ENCODE results near the gene ROR1.

ROR1 gene

DNA sequence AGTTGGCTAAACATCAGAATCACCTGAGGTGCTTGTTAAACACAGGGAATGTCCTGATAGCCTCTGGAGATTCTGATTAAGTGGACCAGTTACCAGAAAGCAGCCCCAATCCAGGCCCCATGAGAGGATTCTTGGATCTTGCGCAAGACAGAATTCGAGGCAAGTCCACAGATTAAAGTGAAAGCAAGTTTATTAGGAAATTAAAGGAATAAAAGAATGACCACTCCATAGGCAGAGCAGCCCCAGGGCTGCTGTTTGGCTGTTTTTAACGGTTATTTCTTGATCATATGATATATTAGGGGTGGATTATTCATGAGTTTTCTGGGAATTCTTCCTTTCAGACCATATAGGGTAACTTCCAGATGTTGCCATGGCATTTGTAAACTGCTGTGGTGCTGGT lies 176.2 kb downstream of the ROR1 start:
- no peaks in the 10 kb centered on the region for H3K9me3 ChIP-seq
- H3K4me3 ChIP-seq (ENCODE audit: low read depth, low read length), result no peak overlapping the region
- DNase-seq, result no peak
- no peaks in the 10 kb centered on the region for H3K36me3 ChIP-seq
- no peaks in the 10 kb centered on the region for H3K27me3 ChIP-seq
- H3K4me1 ChIP-seq, result no peaks in the 10 kb centered on the region
- TF ChIP-seq, protein P1, sequence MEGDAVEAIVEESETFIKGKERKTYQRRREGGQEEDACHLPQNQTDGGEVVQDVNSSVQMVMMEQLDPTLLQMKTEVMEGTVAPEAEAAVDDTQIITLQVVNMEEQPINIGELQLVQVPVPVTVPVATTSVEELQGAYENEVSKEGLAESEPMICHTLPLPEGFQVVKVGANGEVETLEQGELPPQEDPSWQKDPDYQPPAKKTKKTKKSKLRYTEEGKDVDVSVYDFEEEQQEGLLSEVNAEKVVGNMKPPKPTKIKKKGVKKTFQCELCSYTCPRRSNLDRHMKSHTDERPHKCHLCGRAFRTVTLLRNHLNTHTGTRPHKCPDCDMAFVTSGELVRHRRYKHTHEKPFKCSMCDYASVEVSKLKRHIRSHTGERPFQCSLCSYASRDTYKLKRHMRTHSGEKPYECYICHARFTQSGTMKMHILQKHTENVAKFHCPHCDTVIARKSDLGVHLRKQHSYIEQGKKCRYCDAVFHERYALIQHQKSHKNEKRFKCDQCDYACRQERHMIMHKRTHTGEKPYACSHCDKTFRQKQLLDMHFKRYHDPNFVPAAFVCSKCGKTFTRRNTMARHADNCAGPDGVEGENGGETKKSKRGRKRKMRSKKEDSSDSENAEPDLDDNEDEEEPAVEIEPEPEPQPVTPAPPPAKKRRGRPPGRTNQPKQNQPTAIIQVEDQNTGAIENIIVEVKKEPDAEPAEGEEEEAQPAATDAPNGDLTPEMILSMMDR (IDR thresholded peaks at IDR 0.05; ENCODE audit: low read depth, low read length), result no peak

GRCh38 chr1:63951059-63951946 lies 177.5 kb downstream of the ROR1 start:
- H3K4me3 ChIP-seq (ENCODE audit: low read depth, low read length), result no peak overlapping the region
- no peak for DNase-seq
- H3K9me3 ChIP-seq, result no peaks in the 10 kb centered on the region
- TF ChIP-seq, protein P1 (IDR thresholded peaks at IDR 0.05; ENCODE audit: low read depth, low read length), result no peak
- no peaks in the 10 kb centered on the region for H3K36me3 ChIP-seq
- H3K4me1 ChIP-seq, result no peaks in the 10 kb centered on the region
- no peaks in the 10 kb centered on the region for H3K27me3 ChIP-seq

DNA sequence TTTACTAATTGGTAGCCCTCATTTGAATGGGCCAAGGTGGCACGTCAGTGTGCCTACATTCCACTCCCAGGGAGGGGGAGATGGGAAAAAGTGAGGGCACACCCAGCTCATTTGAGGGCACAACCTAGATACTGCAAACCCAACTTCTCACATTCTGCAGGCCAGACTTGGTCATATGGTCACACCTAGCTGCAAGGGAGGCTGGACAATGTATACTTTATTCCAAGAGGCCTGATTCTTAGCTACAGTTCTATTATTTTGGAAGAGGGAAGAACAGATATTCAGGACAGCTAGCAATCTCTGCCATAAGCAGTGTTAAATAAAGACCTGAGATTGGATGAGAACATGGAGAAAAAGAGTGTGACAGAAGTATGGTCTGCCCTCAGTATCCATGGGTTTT lies 180.4 kb downstream of the ROR1 start:
- TF ChIP-seq, protein P1 (IDR thresholded peaks at IDR 0.05; ENCODE audit: low read depth, low read length), result no peak
- no peaks in the 10 kb centered on the region for H3K9me3 ChIP-seq

DNA sequence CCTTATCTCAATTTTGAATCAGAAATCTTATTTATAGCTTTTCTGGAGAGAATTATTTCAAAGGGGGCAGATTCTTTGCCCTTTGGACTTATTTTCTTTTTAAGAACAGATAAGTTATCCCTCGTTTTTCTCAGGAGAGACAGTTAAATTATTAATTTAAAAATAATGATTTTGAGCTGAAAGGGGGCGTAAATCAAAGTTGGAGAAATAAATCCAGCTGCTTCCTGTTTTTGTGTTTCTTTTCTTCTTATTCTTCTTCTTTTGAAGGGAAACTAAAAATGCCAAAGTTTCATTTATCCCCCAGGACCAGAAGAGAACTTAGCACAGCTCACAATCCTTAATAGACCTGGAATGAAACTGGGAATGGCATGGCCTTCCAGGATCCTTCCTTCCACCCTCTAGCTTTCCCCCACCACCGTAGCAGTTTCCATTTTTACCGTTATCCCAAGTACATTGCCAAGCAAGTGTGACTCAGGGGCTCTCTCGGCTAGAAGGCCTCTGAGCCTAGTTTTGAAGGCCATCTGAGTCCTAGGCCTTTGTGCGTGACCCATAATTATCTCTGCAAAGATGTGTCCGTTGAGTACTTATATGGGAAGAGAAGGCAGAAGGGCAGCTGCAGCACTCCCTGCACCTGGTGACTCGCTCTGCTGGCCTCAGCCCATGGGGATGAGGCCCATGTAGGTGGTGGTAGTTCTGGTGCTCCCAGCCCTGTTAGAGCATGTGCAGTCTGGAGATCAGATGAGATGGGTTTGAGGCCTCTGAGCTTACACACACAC lies 181.7 kb downstream of the ROR1 start:
- TF ChIP-seq, protein P1 (IDR thresholded peaks at IDR 0.05; ENCODE audit: low read depth, low read length), result no peak
- H3K9me3 ChIP-seq, result no peaks in the 10 kb centered on the region
- no peaks in the 10 kb centered on the region for H3K4me1 ChIP-seq
- DNase-seq, result no peak
- no peak overlapping the region for H3K4me3 ChIP-seq (ENCODE audit: low read depth, low read length)
- H3K27me3 ChIP-seq, result no peaks in the 10 kb centered on the region
- no peaks in the 10 kb centered on the region for H3K36me3 ChIP-seq

More for the DNA sequence above, 180.4 kb downstream of the ROR1 start:
- Histone ChIP-seq H3K36me3 (no peaks in the 10 kb centered on the region), H3K27me3 (no peaks in the 10 kb centered on the region), H3K4me1 (no peaks in the 10 kb centered on the region), H3K4me3 (ENCODE audit: low read depth, low read length) (no peak overlapping the region)
- DNase-seq, result no peak

GRCh38 chr1:63958556-63958955 lies 184.7 kb downstream of the ROR1 start:
- no peaks in the 10 kb centered on the region for H3K9me3 ChIP-seq
- DNase-seq, result no peak
- TF ChIP-seq, protein P1 (IDR thresholded peaks at IDR 0.05; ENCODE audit: low read depth, low read length), result no peak

More at GRCh38 chr1:63958556-63958955, 184.7 kb downstream of the ROR1 start:
- H3K36me3 ChIP-seq, result no peaks in the 10 kb centered on the region
- H3K27me3 ChIP-seq, result no peaks in the 10 kb centered on the region
- H3K4me1 ChIP-seq, result no peaks in the 10 kb centered on the region
- no peak overlapping the region for H3K4me3 ChIP-seq (ENCODE audit: low read depth, low read length)
